Hippocampal formation (tissue), 2 donors: ENCODE data around the gene COG4.
"Not testable (repeated sequence)": the region's sequence is repeated elsewhere in the genome, so short reads cannot be mapped to it uniquely, and the experiment has no call there.

Experiments
- DNase-seq, 2 donors: peaks; one replicate each; lab custom pipeline; 2025; lab: John Stamatoyannopoulos, UW

COG4 gene

DNA sequence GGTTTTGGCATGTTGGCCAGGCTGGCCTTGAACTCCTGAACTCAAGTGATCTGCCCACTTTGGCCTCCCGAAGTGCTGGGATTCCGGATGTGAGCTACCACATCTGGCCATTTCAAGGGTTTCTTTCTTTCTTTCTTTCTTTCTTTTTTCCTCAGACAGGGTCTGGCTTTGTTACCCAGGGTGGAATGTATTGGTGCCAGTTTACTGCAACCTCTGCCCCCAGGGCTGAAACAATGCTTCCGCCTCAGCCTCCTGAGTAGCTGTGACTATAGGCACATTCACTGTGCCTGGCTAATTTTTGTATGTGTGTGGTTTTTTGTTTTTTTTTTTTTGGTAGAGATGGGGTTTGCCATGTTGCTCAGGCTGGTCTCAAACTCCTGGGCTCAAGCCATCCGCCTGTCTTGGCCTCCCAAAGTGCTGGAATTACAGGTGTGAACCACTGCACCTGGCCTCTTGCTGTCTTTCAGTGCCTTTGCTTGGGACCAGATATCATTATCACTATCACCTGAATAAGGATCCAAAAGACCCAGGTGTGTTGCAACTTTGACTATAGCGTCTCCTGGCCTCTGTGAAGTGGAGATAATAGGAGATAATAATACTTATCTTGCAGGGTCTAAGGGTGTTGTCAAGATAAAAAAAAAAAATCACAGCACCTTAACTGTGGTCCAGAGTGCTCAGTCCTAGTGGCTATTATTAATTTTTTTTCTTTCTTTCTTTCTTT is 65.7 kb downstream of the COG4 start:
- DNase-seq = no peak

- DNase-seq = no peak
Observed at GRCh38 chr16:70455910-70456309, 67.4 kb downstream of the COG4 start.

GRCh38 chr16:70454222-70455034 is 68.9 kb downstream of the COG4 start, which contains the start of gene FCSK:
FCSK (plus strand) TSS chr16:70454595; CDS start chr16:70463191, 8,596 bp downstream.
- DNase-seq = peak; percentile 58 to 62

DNA sequence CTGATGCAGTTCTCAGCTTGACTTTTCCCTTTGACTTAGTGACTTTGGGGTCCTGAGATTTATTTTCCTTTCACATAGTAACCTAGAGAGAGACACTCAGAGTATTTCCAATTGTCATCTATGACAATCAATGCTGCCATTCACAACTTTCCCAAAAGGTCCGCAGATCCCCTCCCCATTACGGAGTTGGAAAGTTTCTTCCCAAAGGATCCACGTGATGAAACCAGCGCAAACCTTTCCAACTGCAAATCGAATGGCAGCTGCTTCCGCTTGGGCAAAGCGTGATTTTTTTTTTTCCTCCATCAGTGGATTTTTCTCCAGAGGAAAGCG is 69.5 kb downstream of the COG4 start:
- no peak for DNase-seq

DNA sequence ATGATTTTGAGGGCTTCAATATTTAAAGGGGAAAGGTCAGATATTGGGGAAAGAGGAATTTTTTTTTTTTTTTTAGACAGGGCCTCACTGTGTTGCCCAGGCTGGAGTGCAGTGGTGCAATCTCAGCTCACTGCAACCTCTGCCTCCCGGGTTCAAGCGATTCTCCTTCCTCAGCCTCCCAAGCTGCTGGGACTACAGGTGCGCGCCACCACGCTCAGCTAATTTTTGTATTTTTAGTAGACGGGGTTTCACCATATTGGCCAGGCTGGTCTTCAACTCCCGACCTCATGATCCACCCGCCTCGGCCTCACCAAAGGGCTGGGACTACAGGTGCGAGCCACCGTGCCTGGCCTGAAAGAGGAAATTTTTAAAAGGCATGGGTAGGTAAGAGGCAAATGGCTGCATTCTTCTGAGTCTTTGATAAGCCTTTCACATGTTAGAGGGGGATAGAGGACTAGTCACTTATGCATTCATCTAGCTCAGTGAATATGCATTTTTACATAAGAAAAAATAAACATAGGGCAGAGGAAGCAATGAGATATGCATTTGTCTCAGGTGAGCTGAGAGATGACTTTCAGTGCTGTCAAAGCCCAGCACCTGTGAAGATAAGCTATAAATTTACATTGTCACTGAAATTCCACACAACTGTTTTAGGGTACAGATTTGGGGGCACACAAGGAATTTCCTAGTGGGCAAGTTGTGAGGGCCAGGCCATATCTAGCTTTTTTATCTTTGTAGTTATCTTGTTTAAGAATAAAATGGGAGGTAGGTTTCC is 70.0 kb downstream of the COG4 start:
- no peak for DNase-seq

GRCh38 chr16:70451004-70451340 is 72.4 kb downstream of the COG4 start:
- DNase-seq = not testable (repeated sequence)

DNA sequence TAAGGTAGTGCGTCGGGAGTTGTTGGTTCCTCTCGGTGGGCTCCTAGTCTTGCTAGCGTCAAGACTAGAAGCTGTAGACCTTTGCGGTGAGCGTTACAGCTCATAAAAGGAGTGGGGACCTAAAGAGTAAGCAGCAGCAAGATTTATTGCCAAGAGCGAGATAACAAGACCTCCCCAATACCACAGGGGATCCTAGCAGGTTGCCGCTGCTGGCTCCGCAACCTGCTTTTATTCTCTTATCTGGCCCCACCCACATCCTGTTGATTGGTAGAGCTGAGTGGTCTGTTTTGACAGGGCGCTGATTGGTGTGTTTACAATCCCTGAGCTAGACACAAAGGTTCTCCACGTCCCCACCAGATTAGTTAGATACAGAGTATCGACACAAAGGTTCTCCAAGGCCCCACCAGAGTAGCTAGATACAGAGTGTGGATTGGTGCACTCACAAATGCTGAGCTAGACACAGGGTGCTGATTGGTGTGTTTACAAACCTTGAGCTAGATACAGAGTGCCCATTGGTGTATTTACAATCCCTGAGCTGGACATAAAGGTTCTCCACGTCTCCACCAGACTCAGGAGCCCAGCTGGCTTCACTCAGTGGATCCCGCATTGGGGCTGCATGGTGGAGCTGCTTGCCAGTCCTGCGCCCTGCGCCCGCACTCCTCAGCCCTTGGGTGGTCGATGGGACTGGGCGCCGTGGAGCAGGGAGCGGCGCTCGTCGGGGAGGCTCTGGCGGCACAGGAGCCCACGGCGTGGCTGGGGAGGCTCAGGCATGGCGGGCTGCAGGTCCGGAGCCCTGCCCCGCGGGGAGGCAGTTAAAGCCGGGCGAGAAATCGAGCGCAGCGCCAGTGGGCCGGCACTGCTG is 73.0 kb downstream of the COG4 start:
- not testable (repeated sequence) for DNase-seq

GRCh38 chr16:70448075-70448474 is 75.3 kb downstream of the COG4 start:
- no peak for DNase-seq

GRCh38 chr16:70444249-70445063 is 78.9 kb downstream of the COG4 start:
- DNase-seq = no peak

DNA sequence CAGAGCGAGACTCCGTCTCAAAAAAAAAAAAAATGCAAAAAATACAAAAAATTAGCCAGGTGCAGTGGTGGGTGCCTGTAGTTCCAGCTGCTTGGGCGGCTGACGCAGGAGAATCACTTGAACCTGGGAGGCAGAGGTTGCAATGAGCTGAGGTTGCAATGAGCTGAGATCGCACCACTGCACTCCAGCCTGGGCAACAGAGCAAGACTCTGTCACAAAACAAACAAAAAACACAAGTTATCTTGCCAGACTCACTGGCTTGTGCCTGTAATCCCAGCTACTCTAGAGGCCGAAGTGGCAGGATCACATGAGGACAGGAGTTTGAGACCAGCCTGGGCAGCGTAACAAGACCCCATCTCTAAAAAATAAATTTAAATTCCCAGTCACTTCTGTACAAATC is 81.0 kb downstream of the COG4 start:
- DNase-seq = no peak

GRCh38 chr16:70441406-70441990 is 81.9 kb downstream of the COG4 start:
- DNase-seq = no peak

DNA sequence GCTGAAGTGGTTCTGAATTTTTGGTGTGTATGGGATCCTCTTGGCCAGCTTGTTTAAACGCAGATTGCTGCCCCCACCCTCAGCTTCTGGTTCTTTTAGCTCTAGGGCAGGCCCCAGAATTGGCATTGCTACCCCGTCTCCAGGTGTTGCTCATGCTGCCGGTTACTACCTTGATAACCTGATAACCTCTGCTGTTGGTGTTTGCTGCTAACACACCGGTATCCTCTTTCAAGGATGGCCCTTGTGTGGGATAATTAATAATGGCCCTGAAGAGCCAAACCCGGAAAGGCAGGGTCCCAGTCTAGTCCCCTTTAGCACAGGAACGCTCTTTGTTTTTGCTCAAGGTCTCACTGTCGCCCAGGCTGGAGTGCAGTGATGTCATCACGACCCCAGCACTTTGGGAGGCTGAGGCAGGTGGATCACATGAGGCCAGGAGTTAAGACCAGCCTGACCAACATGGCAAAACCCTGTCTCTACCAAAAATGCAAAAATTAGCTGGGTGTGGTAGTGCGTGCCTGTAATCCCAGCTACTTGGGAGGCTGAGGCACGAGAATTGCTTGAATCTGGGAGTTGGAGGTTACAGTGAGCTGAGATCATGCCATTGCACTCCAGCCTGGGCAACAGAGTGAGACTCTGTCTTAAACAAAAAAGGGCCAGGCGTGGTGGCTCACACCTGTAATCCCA is 83.2 kb downstream of the COG4 start:
- no peak for DNase-seq

- DNase-seq = peak; percentile 94 to 96
Observed at GRCh38 chr16:70438969-70439862, 84.1 kb downstream of the COG4 start, which contains the start of gene ST3GAL2. ST3GAL2 (minus strand) TSS chr16:70439100; CDS start chr16:70398530, 40,570 bp downstream.

GRCh38 chr16:70438585-70438968 is 84.8 kb downstream of the COG4 start:
- no peak for DNase-seq

DNA sequence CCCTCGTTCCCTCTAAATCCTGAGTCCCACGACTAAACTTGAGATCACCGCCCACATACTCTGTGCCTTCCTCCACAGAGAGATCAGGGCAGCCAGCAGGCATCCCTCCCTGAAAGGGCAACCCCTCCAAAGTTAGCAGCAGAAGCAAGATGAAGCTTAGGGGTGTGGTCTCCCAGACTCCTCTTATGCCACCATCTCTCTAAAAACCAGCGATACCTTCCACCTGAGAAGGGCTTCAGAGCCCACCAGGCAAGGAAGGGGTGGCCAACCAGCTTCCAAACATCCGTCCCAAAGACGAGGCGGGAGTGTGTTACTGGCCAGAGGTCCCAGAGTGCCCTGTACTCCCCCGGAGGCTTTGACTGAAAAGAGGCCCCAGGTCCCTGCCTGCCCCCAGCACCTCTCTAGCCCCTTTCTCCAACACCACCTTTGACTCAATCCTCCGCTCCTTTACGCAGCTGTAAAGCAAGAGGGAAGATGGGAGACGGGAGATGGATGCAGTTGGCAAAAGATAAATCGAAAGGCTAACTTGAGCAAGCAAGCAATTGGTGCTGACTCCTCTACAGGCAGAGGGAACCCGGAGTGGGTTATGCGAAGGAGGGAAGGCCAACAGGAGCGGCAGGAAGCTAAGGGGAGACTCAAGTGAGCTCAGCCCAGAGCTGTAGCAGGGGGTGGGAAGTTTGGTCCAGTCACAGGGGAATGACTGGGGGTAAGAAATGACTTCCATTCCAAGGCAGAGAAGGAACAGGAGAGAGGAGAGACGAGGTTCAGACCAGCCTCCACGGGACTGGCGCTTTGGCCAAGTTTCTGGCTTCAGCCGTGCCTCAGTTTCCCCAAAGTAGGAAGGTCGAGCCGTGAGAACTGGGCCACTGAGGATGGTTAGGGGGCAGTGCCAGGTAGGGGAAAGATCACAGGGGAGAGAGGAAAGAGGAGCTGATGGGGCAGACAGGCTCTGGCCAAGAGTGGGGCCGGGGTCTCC is 85.5 kb downstream of the COG4 start:
- no peak for DNase-seq

- DNase-seq = no peak
Observed at GRCh38 chr16:70437017-70437581, 86.3 kb downstream of the COG4 start.
